GM19395 (cell line): ENCODE measurements around the gene N4BP3.

Experiments used
- ATAC-seq: cut with Tn5 transposase; IDR thresholded peaks from one replicate; pipeline ENCODE4 v1.9.1; 2021; ENCODE audit warnings: mild to moderate bottlenecking, moderate library complexity; ENCODE audit not compliant: unreplicated experiment

The N4BP3 gene

GRCh38 chr5:178145965-178146820, 32.9 kb downstream of the N4BP3 start:
- ATAC-seq: peak; percentile 73

- ATAC-seq: no peak
Observed at GRCh38 chr5:178147406-178147805, 34.1 kb downstream of the N4BP3 start.

GRCh38 chr5:178149199-178149932, 36.0 kb downstream of the N4BP3 start:
- no peak for ATAC-seq

DNA sequence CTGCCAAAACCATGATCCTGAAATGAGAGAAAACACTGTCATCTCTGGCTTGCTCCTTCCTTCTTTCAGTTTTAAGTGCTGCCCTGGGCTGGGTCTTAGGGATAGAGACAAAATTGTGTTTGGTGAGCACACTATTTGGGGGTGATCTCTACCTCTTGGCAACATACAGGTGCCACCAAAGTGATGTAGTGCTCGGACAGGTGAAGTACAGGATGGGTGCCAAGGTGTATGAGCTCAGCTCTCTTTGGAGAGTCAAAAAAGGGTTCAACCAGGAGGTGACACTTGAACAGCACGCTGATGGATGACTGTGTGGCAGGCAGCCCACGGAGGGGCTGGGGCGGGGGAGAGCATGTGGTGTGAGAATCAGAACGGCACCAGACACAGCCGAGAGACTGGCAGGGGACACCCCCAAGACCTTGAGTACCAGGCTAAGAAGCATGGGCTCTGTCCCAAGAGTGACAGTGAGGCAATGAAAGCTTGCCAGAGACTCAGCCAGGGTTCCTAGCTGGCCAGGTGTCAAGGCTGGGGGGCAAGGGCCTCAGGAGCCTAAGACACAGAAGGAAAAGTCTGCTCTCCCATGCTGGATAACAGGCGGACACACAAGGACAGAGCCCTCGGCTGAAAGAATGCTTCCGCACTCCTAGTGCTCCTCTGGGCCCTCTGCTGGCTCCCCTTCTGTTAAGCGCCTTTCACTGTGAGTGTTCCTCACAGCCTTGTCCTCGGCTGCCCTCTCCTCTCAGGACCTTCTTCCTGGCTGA, 37.8 kb downstream of the N4BP3 start:
- no peak for ATAC-seq

DNA sequence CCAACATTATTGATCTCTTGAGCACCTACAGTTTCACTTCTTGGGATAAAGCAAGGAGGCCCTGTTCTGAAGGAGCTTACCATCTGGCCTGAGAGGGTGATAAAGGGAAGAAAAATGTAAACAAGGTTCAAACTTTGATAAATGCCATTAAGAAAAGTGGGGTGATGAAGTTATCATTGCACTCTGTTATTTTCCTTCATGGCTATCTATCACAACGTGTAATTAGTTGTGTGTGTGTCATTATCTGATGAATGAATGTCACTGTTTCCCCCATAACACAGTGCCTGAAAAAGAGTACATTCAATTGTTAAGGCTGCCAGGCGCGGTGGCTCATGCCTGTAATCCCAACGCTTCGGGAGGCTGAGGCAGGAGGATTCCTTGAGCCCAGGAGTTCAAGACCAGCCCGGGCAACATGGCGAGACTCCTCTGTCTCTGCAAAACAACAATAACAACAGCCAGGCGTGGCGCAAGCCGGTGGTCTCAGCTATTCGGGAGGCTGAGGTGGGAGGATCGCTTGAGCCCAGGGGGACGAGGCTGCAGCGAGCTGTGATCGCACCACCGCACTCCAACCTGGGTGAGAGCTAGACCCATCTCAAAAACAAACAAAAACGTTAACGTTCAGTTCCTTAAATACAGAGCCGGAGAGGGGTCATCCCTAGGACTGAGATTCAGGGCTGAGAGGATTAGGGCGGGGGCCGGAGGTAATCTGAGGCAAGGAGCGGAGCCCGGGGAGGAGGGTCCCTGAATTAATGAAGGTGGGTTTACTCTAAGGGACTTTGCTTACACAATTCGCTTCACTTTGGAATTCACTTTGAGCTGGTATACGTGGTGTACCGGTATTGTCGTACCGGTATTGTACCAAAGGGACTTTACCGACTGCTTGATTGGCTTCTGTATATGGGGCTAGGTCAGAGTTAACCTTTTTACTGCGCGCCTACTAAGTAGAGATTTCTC, 39.4 kb downstream of the N4BP3 start:
- no peak for ATAC-seq

GRCh38 chr5:178153530-178154340, 40.4 kb downstream of the N4BP3 start, which contains the start of gene NHP2:
Gene NHP2, minus strand, starts transcription at chr5:178153885. Its CDS starts 68 bp downstream, at chr5:178153817.
- ATAC-seq: peak; percentile 99

- no peak for ATAC-seq
Observed at GRCh38 chr5:178155065-178155464, 41.7 kb downstream of the N4BP3 start.

- ATAC-seq: no peak
Observed at GRCh38 chr5:178160176-178160575, 46.8 kb downstream of the N4BP3 start.

DNA sequence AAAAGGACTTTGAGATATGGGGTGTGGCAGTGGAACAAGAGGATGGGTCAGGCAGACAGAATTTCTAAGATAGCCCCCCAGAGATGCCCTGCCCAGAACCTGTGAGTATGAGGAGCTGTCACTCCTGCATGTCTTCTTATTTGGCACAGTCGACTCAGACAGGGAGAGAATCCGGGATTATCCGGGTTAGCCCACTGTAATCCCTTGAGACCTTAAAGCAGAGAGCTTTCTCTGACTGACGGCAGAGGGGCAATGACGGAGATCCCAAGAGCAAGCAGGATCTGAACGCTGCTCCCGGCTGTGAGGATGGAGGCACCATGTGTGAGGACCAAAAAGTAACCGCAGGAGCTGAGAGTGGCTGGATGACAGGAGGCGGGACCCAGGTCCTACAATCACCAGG, 49.1 kb downstream of the N4BP3 start:
- no peak for ATAC-seq

GRCh38 chr5:178163772-178164735, 50.7 kb downstream of the N4BP3 start:
- peak; percentile 97 for ATAC-seq

- ATAC-seq: no peak
Observed at GRCh38 chr5:178165581-178165980, 52.2 kb downstream of the N4BP3 start.

- ATAC-seq: no peak
Observed at GRCh38 chr5:178170455-178170854, 57.1 kb downstream of the N4BP3 start.

GRCh38 chr5:178174456-178174855, 61.1 kb downstream of the N4BP3 start:
- no peak for ATAC-seq
